Mononuclear cell (primary cell): ENCODE measurements around the gene CPT2. TPM values are rescaled to one million over a fixed set of nuclear protein-coding genes. Genes with fewer than 3 reads are reported as not detected.

ENCODE experiments used
- H3K27me3 ChIP-seq: 2 replicates; pipeline ENCODE4 v1.6.0; 2011; ENCODE audit warnings: low read length, control low read depth; ENCODE audit not compliant: insufficient read depth
- H3K4me1 ChIP-seq: 2 replicates; pipeline ENCODE4 v1.5.1; 2011; ENCODE audit warnings: mild to moderate bottlenecking, low read length, control low read depth; ENCODE audit not compliant: insufficient read depth
- H3K4me3 ChIP-seq: 2 replicates; pipeline ENCODE4 v1.5.1; 2011; ENCODE audit warnings: mild to moderate bottlenecking, low read length, moderate library complexity
- H3K9me3 ChIP-seq: 2 replicates; pipeline ENCODE4 v1.5.1; 2011; ENCODE audit warnings: low read depth, mild to moderate bottlenecking, control low read depth, low read length
- total RNA-seq: library from RNA; depleted of rRNA; stranded (reverse); fragments of >200 nt; gene quantifications from one replicate; pipeline ENCODE4 v1.2.3, GENCODE V29; 2012

The CPT2 gene
- total RNA-seq, 1 donor = 13.7 TPM

GRCh38 chr1:53220171-53220961, 23.7 kb downstream of the CPT2 start, which contains the start of gene CZIB:
TSS of gene CZIB (minus strand) at chr1:53220634. CDS start at chr1:53220575, 59 bp downstream.
- H3K4me1 ChIP-seq = peaks cover 20% of the 10 kb centered on the region
- no peaks in the 10 kb centered on the region for H3K27me3 ChIP-seq
- H3K9me3 ChIP-seq = no peaks in the 10 kb centered on the region
- H3K4me3 ChIP-seq = peak within 1 kb of the TSS; percentile 84

GRCh38 chr1:53220962-53221286, 24.3 kb downstream of the CPT2 start:
- no peaks in the 10 kb centered on the region for H3K9me3 ChIP-seq
- H3K4me1 ChIP-seq = peaks cover 20% of the 10 kb centered on the region
- H3K4me3 ChIP-seq = peak overlapping the region; percentile 84
- no peaks in the 10 kb centered on the region for H3K27me3 ChIP-seq

- no peaks in the 10 kb centered on the region for H3K27me3 ChIP-seq
- H3K4me3 ChIP-seq = peak overlapping the region; percentile 78
- H3K4me1 ChIP-seq = peaks cover 26% of the 10 kb centered on the region
- H3K9me3 ChIP-seq = no peaks in the 10 kb centered on the region
Measured at GRCh38 chr1:53237638-53238037, 41.0 kb downstream of the CPT2 start.

DNA sequence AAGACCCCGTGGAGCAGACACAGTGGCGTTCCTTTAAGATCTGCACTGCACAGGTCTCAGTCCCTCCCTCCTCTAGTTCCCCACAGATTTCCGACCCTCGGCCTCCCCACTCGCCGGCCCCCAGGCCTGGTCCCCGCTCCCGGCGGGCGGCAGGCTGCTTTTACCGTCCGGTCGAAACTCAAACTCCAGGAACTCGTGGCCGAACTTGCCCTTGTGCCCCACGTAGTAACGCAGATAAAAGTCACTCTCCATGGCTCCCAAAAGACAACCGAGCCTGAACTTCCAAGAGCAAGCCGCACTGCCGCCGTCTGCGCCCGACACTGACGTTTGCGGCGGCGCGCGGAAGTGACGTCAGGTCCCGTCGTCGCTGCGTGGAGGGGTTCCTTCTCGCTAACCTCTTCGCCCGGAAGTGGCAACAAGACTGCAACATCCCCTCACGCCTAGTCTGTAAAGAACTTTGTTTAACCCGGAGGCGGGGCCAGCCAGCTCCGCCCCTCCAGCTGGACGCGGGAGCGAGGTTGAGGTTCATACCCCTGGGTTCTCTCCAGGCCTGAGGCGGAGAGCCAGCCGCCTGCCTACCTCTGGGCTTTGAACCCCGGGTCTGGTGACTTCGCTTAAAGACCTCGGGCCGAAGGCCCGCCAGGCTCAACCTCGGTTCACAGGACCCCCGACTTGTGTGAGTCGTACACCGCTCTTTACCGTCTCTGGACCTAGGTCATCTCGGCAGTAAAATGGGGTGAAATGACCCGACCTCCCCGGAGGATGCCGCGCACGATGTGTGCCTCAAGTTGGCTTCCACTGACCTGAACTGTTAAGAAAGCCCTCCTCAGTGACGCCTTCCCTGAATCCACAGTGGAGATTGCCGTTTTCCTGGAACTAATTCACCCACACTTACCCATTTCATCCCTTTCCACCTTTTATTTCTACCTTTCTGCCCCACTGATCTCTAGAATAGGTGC, 41.9 kb downstream of the CPT2 start, which contains the start of gene MAGOH:
Gene MAGOH (minus strand): TSS at position 322 of the 959 bp plus-strand sequence. CDS start 70 bp downstream, at position 252.
- peaks cover 26% of the 10 kb centered on the region for H3K4me1 ChIP-seq
- no peaks in the 10 kb centered on the region for H3K27me3 ChIP-seq
- no peaks in the 10 kb centered on the region for H3K9me3 ChIP-seq
- H3K4me3 ChIP-seq = peak within 1 kb of the TSS; percentile 78

GRCh38 chr1:53241828-53242227, 45.2 kb downstream of the CPT2 start:
- peaks cover 17% of the 10 kb centered on the region for H3K4me1 ChIP-seq
- H3K4me3 ChIP-seq = no peak overlapping the region
- H3K27me3 ChIP-seq = no peaks in the 10 kb centered on the region
- H3K9me3 ChIP-seq = no peaks in the 10 kb centered on the region

DNA sequence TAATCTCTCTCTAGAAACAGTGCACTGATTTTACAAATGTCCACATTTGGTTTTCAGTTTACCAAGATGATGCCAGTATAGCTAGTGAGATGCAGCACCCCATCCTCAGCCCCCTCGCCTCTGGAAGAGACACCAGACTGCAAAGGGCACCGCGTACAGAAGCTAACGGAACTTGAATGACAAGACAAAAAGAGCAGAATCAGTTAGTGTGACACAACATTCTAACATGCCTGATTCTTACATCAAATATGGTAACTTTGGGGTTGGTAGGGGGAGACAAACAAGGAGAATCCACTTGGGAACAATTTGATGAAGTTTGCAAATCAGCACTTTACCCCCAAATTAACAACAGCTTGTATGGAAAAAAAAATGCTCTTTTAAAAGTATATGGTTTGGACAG, 45.8 kb downstream of the CPT2 start:
- Histone ChIP-seq H3K9me3 (no peaks in the 10 kb centered on the region), H3K27me3 (no peaks in the 10 kb centered on the region), H3K4me1 (peaks cover 12% of the 10 kb centered on the region), H3K4me3 (no peak overlapping the region)

- Histone ChIP-seq H3K27me3 (no peaks in the 10 kb centered on the region), H3K4me3 (no peak overlapping the region), H3K4me1 (peaks cover under 1% of the 10 kb centered on the region), H3K9me3 (no peaks in the 10 kb centered on the region)
Measured at GRCh38 chr1:53244141-53244540, 47.5 kb downstream of the CPT2 start.

DNA sequence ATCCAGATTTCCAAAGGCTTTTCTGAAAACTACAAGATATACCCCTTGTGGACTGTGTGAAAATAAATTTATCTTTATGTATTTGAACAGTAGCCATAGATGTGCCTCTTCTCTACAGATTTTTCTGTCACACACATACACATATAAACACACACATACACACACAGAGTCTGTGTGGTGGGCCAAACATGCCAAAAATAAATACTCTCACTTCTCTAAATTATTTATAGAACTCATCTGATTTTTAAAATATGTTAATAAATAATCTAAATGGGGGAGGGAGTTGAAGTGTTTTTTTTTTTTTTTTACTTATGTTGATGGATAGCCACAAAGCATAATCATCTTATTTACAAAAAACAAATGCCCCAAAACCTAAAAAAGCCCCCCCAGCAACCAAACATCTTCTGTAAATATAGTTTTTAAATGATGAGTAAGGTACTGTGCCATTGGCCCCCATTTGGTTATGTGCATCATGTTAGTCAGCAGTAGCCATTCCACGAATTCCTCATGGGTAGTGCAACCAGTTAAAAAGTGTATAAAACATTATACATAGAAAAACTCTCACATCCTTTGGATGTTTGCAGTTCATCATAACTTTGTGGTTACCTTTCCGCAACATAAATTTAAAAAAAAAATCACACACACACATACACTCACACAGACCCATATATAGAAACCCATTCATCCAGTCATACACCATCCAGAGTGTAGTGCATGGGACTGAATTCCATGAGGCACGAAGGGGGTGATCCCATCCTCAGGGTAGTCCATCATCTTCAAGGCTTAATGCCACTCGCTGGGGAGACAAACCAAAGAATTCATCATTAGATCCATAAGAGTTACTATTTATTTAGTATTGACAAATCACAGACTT, 49.9 kb downstream of the CPT2 start:
- H3K9me3 ChIP-seq = no peaks in the 10 kb centered on the region
- H3K4me1 ChIP-seq = no peaks in the 10 kb centered on the region
- no peak overlapping the region for H3K4me3 ChIP-seq
- H3K27me3 ChIP-seq = no peaks in the 10 kb centered on the region

DNA sequence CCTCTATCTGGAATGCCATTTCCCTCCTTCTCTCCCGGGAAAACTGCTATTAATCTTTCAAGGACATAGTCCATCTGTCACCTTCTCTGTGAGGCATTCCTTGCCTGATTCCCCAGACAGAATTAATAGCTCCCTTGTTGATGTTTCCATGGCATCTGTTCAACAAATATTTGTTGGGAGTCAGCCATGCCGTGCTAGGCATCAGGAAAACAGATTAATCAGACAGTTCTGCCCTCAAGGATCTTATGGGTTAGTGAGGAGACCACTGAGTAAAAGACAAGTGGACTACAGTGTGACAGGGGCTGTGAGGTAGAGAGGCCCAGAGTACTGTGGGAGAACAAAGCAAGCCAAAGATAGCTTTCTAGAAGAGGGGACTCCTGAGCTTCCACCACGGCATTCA, 53.1 kb downstream of the CPT2 start:
- H3K4me1 ChIP-seq = no peaks in the 10 kb centered on the region
- H3K9me3 ChIP-seq = no peaks in the 10 kb centered on the region
- H3K27me3 ChIP-seq = no peaks in the 10 kb centered on the region
- no peak overlapping the region for H3K4me3 ChIP-seq

- H3K4me1 ChIP-seq = no peaks in the 10 kb centered on the region
- H3K27me3 ChIP-seq = no peaks in the 10 kb centered on the region
- no peak overlapping the region for H3K4me3 ChIP-seq
- no peaks in the 10 kb centered on the region for H3K9me3 ChIP-seq
Measured at GRCh38 chr1:53250325-53250724, 53.7 kb downstream of the CPT2 start.

DNA sequence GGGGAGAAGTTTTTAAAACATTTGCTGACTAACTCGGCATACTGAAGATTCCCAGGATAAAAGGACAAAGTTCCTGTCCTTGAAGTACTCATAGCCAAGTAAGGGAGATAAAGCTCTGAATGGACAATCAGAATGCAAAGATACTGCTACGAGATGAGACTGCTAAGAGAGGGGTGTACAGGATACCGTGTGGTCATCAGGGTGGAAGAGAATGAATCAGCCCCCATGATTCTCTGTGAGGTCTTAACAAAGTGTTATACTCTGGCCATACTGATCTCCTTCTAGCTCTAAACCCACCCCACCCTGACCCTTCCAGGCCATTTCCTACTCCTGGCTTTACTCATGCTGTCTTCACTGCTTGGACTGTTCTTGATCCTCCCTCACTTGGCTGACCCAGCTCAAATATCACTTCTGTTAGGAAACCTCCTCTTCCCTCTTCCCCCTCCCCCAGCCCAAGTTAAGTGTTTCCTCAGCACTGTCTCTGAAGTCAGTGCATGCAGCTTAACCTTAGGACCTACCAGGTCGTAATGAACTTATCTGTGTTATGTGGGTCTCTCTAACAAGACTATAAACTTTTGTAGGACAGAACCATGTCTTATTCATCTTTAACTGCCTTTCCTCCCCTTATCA, 57.5 kb downstream of the CPT2 start:
- H3K4me1 ChIP-seq = no peaks in the 10 kb centered on the region
- H3K4me3 ChIP-seq = no peak overlapping the region
- no peaks in the 10 kb centered on the region for H3K9me3 ChIP-seq
- no peaks in the 10 kb centered on the region for H3K27me3 ChIP-seq

DNA sequence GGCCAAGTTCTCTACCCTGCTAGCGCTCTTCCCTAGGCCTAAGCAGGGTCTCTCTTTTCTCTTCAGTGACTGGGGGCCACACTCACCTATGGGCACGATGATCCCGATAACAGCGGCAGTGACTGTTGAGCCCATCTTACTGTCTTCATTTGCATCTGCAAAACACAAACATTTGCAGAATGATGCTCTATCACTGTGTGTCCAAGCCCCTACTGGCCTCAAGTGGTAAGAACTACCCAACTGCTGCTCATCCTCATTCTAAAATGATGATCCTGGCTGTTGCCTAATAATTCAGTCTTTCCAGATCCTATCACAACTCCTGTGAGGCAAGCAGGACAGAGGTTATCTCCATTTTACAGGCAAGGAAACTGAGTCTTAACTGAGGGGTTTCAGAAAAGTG, 58.4 kb downstream of the CPT2 start:
- H3K4me3 ChIP-seq = no peak overlapping the region
- no peaks in the 10 kb centered on the region for H3K27me3 ChIP-seq
- no peaks in the 10 kb centered on the region for H3K9me3 ChIP-seq

GRCh38 chr1:53256511-53257453, 60.2 kb downstream of the CPT2 start:
- Histone ChIP-seq H3K4me3 (no peak overlapping the region), H3K27me3 (no peaks in the 10 kb centered on the region), H3K4me1 (no peaks in the 10 kb centered on the region), H3K9me3 (no peaks in the 10 kb centered on the region)

More for the DNA sequence above, 58.4 kb downstream of the CPT2 start:
- H3K4me1 ChIP-seq = no peaks in the 10 kb centered on the region
